ENCODE measurements around the gene IL15RA. TPM values are rescaled to one million over a fixed set of nuclear protein-coding genes. Genes with fewer than 3 reads are reported as not detected.
"Not testable (repeated sequence)": the region's sequence is repeated elsewhere in the genome, so short reads cannot be mapped to it uniquely, and the experiment has no call there.

Gene IL15RA
- polyA plus RNA-seq, 5 donors, result 4.3 to 8.6 (median 5.9) TPM

- no peak for DNase-seq
These were observed 6.0 kb downstream of the IL15RA start for GRCh38 chr10:5971315-5971832.

GRCh38 chr10:5970527-5970926 lies 6.8 kb downstream of the IL15RA start:
- no peak for DNase-seq

- no peak for DNase-seq
These were observed 7.3 kb downstream of the IL15RA start for GRCh38 chr10:5970066-5970465.

GRCh38 chr10:5968681-5969453 lies 8.5 kb downstream of the IL15RA start:
- no peak for DNase-seq

- no peak for DNase-seq
These were observed 9.2 kb downstream of the IL15RA start for GRCh38 chr10:5968037-5968680.

GRCh38 chr10:5965266-5965665 lies 12.1 kb downstream of the IL15RA start:
- DNase-seq, result no peak

- DNase-seq, result no peak
These were observed 12.6 kb downstream of the IL15RA start for GRCh38 chr10:5964736-5965135.

- DNase-seq, result no peak
These were observed 13.8 kb downstream of the IL15RA start for GRCh38 chr10:5963591-5963990.

GRCh38 chr10:5963071-5963470 lies 14.3 kb downstream of the IL15RA start:
- DNase-seq, result no peak

- not testable (repeated sequence) for DNase-seq
These were observed 14.9 kb downstream of the IL15RA start for GRCh38 chr10:5962358-5962940.

GRCh38 chr10:5961405-5962100 lies 15.8 kb downstream of the IL15RA start:
- no peak for DNase-seq

- not testable (repeated sequence) for DNase-seq
These were observed 16.4 kb downstream of the IL15RA start for GRCh38 chr10:5960973-5961275.

GRCh38 chr10:5960070-5960972 lies 17.0 kb downstream of the IL15RA start:
- no peak for DNase-seq

GRCh38 chr10:5959581-5960069 lies 17.7 kb downstream of the IL15RA start:
- no peak for DNase-seq

GRCh38 chr10:5959142-5959541 lies 18.2 kb downstream of the IL15RA start:
- no peak for DNase-seq

- no peak for DNase-seq
These were observed 18.7 kb downstream of the IL15RA start for GRCh38 chr10:5958675-5959074.

- no peak for DNase-seq
These were observed 19.3 kb downstream of the IL15RA start for GRCh38 chr10:5958077-5958476.

GRCh38 chr10:5956146-5956936 lies 21.0 kb downstream of the IL15RA start:
- no peak for DNase-seq

- DNase-seq, result no peak
These were observed 23.7 kb downstream of the IL15RA start for GRCh38 chr10:5953676-5954075.

GRCh38 chr10:5952731-5953385 lies 24.5 kb downstream of the IL15RA start:
- DNase-seq, result no peak

Measured in right lung (tissue), 5 donors.